Measurements from ENCODE around the gene ANKRA2.

The ANKRA2 gene

GRCh38 chr5:73605223-73606087 is 40.0 kb upstream of the ANKRA2 start:
- no peak overlapping the region for H3K27ac ChIP-seq
- H3K36me3 ChIP-seq: no peaks in the 10 kb centered on the region
- H3K4me3 ChIP-seq (ENCODE audit: low read depth, low read length): no peak overlapping the region
- peaks cover 9% of the 10 kb centered on the region for H3K9me3 ChIP-seq (ENCODE audit: severe bottlenecking)
- TF ChIP-seq, protein P1, sequence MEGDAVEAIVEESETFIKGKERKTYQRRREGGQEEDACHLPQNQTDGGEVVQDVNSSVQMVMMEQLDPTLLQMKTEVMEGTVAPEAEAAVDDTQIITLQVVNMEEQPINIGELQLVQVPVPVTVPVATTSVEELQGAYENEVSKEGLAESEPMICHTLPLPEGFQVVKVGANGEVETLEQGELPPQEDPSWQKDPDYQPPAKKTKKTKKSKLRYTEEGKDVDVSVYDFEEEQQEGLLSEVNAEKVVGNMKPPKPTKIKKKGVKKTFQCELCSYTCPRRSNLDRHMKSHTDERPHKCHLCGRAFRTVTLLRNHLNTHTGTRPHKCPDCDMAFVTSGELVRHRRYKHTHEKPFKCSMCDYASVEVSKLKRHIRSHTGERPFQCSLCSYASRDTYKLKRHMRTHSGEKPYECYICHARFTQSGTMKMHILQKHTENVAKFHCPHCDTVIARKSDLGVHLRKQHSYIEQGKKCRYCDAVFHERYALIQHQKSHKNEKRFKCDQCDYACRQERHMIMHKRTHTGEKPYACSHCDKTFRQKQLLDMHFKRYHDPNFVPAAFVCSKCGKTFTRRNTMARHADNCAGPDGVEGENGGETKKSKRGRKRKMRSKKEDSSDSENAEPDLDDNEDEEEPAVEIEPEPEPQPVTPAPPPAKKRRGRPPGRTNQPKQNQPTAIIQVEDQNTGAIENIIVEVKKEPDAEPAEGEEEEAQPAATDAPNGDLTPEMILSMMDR (IDR thresholded peaks at IDR 0.05; ENCODE audit: low read depth, low read length): no peak
- no peaks in the 10 kb centered on the region for H3K27me3 ChIP-seq (ENCODE audit: insufficient read depth, low read depth, severe bottlenecking)
- no peak for DNase-seq

DNA sequence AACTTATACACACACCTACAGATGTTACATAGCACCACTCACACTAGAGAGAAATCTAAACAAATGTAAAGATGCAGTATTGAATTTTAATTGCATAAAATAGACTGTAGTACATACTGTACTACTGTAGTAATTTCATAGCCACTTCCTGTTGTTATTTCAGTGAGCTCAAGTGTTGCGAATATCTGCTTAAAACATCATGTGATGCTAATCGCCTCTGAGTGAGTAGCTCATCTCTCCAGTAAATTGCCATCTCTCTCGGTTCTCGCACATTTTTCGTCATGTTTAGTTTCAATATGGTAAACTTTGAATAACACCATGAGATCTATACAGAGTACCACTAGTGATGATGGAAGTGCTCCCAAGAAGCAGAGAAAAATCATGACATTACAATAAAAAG is 38.6 kb upstream of the ANKRA2 start:
- H3K27ac ChIP-seq: no peak overlapping the region
- no peak for DNase-seq
- no peaks in the 10 kb centered on the region for H3K27me3 ChIP-seq (ENCODE audit: insufficient read depth, low read depth, severe bottlenecking)
- H3K36me3 ChIP-seq: no peaks in the 10 kb centered on the region
- H3K9me3 ChIP-seq (ENCODE audit: severe bottlenecking): peaks cover 9% of the 10 kb centered on the region
- TF ChIP-seq, protein P1 (IDR thresholded peaks at IDR 0.05; ENCODE audit: low read depth, low read length): no peak
- no peak overlapping the region for H3K4me3 ChIP-seq (ENCODE audit: low read depth, low read length)

DNA sequence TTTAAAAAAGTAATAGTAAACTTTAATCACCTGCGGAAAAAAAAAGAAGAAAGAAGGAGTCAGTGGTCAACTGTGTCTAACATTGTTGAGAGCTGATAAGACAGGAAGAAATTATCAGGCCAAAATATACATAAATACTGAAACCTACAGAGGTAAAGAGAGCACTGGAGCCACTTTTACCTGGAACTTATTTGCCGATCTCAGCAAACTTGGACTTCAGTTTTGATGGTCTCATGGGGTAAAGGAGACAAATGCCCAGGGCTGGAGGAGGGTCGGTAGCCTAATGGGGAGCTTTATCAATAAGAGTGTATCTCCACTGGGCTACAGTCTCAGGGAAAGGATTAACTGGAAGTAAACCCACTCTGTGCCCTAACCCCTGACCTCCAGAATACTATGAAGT is 33.9 kb upstream of the ANKRA2 start:
- no peak for DNase-seq
- Histone ChIP-seq H3K27ac (no peak overlapping the region), H3K4me3 (ENCODE audit: low read depth, low read length) (no peak overlapping the region), H3K9me3 (ENCODE audit: severe bottlenecking) (peaks cover 9% of the 10 kb centered on the region), H3K27me3 (ENCODE audit: insufficient read depth, low read depth, severe bottlenecking) (no peaks in the 10 kb centered on the region), H3K36me3 (no peaks in the 10 kb centered on the region)
- TF ChIP-seq, protein P1 (IDR thresholded peaks at IDR 0.05; ENCODE audit: low read depth, low read length): no peak

DNA sequence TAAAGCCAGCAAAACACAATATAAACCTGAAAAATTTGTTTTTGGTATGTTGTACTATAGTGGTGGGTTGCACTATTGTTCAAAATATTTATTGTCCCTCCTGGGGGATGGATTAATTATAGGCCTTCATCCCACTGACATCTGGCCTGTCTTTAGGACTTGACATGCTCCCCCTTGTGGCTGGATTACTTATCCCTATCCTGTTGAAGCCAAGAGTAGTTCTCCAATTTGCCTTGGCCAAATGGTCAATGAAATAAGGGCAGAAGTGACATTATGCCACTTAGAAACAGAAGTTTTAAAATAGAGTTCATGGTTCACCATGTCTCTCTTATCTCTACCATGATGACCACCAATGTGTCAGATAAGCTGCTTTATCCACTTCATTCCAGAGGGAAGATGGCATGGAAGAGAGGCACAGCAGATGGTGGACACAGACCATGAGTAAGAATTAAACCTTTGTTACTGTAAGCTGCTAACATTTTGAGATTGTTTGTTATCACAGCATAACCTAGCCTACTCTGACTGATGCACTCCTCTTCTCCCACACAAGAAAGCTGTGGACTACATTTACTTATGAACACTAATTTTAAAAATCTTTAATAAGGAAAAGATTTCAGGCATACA is 31.4 kb upstream of the ANKRA2 start:
- H3K27ac ChIP-seq: no peak overlapping the region
- peaks cover 5% of the 10 kb centered on the region for H3K9me3 ChIP-seq (ENCODE audit: severe bottlenecking)
- peak; percentile 52 for DNase-seq
- H3K36me3 ChIP-seq: no peaks in the 10 kb centered on the region
- H3K4me3 ChIP-seq (ENCODE audit: low read depth, low read length): no peak overlapping the region
- no peaks in the 10 kb centered on the region for H3K27me3 ChIP-seq (ENCODE audit: insufficient read depth, low read depth, severe bottlenecking)
- TF ChIP-seq, protein P1 (IDR thresholded peaks at IDR 0.05; ENCODE audit: low read depth, low read length): peak; percentile 58

- H3K4me3 ChIP-seq (ENCODE audit: low read depth, low read length): no peak overlapping the region
- H3K36me3 ChIP-seq: no peaks in the 10 kb centered on the region
- H3K27me3 ChIP-seq (ENCODE audit: insufficient read depth, low read depth, severe bottlenecking): no peaks in the 10 kb centered on the region
- H3K27ac ChIP-seq: no peak overlapping the region
- H3K9me3 ChIP-seq (ENCODE audit: severe bottlenecking): no peaks in the 10 kb centered on the region
- TF ChIP-seq, protein P1 (IDR thresholded peaks at IDR 0.05; ENCODE audit: low read depth, low read length): no peak
- no peak for DNase-seq
Observed at GRCh38 chr5:73592551-73592950, 27.1 kb upstream of the ANKRA2 start.

Measured in WERI-Rb-1 (cell line).